CD4-positive, alpha-beta T cell treated with Interleukin-21 for 1 hour (primary cell): ENCODE measurements around the gene CDHR1.
A peak's percentile ranks its signal among the peaks of the same experiment; 100 is the strongest.

Experiments used
- DNase-seq: peaks from one replicate; pipeline ENCODE4 v3.0.0-alpha.2; 2020

The CDHR1 gene

DNA sequence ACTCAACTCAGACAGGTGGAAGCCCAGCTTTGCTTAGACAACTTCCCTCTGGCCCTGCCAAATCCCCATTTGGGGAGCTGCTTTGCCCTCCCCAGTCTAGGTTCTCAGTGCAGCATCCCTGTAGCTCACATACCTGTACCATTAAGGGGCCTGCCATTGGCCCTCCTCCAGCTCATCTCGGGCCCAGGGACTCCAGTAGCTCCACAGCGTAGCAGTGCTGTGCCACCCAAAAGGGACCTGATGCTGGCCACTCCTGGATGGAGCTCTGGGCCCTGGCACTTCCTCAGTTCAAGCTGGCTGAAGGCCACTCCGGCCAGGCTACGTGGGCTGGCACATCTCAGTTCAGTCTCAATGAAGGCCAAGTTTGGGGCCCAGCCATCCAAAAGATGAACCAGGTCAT lies 39.6 kb downstream of the CDHR1 start:
- DNase-seq = no peak

DNA sequence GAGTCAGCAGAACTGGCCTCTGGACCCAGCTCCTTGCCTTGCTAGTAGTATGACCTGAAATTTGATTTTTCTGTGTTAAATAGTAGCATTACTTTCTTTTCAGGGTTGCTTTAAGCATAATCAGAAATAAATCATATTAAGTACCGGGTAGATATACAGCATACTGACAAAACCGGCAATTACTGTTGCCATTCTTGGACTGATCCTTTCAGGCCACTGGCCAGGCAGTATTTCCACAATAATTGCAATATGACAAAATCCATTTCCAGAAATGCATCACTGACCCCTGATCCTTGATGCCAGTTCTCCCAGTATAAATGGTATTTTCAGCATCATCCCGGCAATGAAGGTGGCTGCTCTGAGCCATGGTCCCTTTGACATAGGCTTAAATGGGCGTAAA lies 40.1 kb downstream of the CDHR1 start:
- no peak for DNase-seq

GRCh38 chr10:84235096-84235495 lies 40.8 kb downstream of the CDHR1 start:
- DNase-seq = no peak

DNA sequence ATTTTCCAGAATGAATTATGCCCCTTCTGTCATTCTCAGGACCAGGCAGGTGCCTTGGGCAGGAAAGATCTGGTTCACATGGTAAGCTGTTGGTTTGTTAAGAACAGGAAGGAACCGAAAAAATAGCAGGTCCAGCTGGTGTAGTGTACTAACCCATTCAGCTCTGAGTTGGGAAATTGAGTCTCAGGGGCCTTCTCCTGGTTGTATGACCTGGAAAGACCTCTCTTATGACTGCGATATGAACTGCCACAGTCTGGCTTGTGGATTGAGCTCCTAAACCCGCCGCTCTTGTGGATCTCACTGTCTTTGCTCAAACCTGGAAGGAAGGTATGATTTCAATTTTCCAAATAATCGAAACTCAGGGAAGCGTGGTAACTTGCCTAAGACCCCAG lies 42.5 kb downstream of the CDHR1 start:
- DNase-seq = no peak

- no peak for DNase-seq
These were observed 43.1 kb downstream of the CDHR1 start for GRCh38 chr10:84237199-84238051.

DNA sequence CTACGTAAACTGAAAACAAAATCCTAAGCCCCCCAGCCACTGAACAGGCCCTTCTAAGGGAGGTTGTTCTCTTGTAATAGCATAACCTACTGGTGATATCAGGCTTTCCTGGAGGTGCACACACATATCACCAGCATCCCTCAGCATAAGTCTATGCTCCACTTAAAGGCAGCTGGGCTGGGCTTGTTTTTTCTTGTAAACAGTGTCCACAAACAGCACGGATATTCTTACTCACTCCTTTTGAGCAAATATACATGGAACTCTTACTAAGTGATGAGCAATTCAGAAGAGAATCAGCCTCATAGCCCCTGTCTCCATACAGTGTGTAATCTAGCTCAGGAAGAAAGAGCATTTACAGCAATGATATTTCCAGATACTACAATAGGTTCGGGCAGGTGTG lies 44.6 kb downstream of the CDHR1 start:
- no peak for DNase-seq

GRCh38 chr10:84241185-84241790 lies 47.0 kb downstream of the CDHR1 start, which contains the start of gene LRIT1:
Gene LRIT1, minus strand, starts transcription at chr10:84241546. Its CDS starts 107 bp downstream, at chr10:84241439.
- DNase-seq = no peak

DNA sequence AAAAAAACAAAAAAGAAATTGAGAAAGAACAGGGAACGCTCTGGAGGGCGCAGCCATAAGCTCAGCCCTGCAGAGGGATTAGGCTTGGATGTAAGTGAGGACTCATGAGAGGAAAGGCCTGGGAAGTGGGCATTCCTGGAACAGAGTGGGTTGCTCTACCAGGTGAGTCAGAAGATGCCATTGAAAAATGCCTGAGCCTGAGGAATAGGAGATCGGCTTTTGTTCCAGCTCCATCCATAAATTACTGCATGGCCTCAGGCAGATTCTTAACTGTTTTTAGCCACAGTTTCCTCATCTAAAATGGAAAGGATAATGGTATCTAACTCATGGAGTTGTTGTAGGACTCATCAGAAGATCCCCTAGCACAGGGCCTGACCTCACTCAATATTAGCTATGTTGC lies 49.4 kb downstream of the CDHR1 start:
- DNase-seq = no peak

- DNase-seq = no peak
These were observed 50.4 kb downstream of the CDHR1 start, which contains the start of gene RGR for GRCh38 chr10:84244651-84245270. Gene RGR, plus strand, starts transcription at chr10:84245053. Its CDS starts 38 bp downstream, at chr10:84245091.

- no peak for DNase-seq
These were observed 53.2 kb downstream of the CDHR1 start for GRCh38 chr10:84247496-84247895.

- DNase-seq = no peak
These were observed 54.5 kb downstream of the CDHR1 start for GRCh38 chr10:84248794-84249193.

GRCh38 chr10:84254552-84255478 lies 60.5 kb downstream of the CDHR1 start:
- DNase-seq = no peak

GRCh38 chr10:84256510-84257342 lies 62.4 kb downstream of the CDHR1 start:
- DNase-seq = peak; percentile 29

- DNase-seq = no peak
These were observed 63.1 kb downstream of the CDHR1 start for GRCh38 chr10:84257343-84258020.

DNA sequence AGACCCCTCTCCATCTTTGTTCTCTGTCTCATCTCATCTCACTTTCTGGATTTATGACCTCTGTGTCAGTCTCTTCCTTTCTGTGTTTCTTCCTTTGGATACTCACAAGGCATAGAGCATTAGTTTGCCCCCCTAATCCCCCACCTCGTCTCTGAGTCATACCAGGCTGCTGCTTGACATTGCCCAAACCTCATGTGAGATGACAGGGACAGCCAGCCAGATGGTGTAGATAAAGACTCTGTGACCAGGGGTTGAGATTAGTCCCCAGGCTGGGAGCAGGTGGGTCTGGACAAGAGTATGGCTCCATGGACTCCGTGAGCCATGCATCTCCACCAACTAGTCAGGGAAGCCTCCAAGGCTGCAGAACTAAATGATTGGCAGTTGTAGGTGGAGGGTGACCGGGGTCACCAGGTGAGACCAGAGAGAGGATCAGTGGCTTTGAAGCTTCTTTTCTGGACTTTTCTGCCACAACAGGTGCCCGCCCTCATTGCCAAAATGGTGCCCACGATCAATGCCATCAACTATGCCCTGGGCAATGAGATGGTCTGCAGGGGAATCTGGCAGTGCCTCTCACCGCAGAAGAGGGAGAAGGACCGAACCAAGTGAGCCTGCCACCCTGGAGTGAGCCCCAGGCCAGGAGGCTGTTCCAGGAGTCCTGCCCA lies 63.8 kb downstream of the CDHR1 start:
- no peak for DNase-seq

- no peak for DNase-seq
These were observed 67.0 kb downstream of the CDHR1 start for GRCh38 chr10:84261236-84261915.

GRCh38 chr10:84262190-84262956 lies 68.0 kb downstream of the CDHR1 start:
- no peak for DNase-seq

GRCh38 chr10:84263716-84264115 lies 69.4 kb downstream of the CDHR1 start:
- DNase-seq = no peak

DNA sequence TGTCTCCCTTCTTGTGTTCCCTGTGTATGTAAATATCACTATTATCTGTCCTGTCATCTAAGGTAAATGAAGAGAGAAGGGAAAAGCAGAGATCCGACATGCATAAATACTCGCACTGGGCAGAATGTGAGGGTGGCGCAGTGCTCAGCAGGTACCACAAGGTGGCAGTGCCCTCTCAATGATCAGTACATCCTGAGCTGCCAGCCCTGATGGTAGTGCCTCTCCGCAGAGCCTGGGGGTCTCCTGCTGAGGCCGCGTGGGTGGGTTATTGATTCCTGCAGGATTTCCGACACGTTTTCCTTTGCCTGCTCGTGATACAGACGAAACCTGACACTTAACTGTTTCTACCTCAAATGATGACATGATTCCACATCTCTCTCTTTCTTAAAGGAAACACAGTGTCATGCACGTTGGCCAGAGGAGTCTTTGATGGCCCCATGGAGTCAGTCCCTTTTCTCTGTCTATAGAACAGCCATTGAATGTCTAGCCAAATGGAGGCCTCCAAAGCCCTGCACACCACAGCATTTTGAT lies 70.3 kb downstream of the CDHR1 start:
- peak; percentile 66 for DNase-seq
